Measurements from ENCODE around the gene GRM7.

The GRM7 gene

DNA sequence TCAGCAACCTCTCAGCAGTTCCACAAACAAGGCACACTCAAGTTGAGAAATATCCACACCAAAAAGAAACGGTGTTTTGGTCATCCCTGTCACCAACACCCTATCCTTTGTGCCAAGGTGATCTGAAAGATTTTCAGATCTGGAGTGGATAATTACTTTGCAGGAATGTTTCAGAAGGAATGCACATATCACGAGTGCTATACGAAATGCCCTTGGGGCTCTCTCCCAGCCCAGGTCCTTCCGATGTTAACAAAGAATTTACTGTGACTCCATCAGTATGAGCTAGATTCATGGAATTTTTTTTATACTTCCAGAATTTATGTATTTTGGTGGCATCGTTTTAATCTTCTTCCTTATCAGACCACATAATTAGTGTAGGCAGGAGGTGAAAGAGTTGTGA is 105.0 kb downstream of the GRM7 start:
- no peak for DNase-seq (ENCODE audit: low spot score)

DNA sequence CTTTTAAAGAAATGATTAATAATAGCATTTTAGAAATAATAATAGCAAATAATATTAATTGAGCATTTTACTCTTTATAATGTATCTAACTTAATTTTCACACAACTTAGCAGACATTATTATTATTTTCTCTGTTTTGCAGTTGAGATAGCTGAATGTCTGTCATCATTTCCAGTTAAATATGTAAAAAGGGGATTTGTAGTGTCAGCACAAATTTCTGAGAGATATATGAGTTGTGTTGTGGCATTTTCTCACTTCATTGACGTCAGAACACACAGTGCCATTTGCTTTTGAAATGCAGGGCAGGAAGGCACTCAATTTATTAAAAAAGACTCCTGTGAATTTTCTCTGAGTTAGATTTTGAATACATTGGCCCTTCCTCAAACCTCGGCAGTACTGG is 111.0 kb downstream of the GRM7 start:
- no peak for DNase-seq (ENCODE audit: low spot score)

DNA sequence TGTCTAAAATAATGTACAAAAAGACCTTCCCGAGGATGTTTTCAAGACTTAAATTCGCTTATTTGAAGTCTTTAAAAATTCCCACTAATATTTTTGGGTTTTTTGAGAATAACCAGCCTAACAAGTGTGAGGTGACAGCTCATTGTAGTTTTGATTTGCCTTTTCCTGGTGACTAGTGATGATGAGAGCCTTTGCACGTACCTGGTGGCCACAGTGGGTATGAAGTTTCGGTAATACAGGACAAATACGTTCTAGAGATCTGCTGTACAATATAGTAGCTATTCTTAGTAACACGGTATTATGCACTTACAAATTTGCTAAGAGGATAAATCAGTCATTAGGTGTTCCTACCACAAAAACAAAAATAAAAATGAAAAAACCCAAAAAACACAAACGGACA is 124.9 kb downstream of the GRM7 start:
- DNase-seq (ENCODE audit: low spot score): no peak

DNA sequence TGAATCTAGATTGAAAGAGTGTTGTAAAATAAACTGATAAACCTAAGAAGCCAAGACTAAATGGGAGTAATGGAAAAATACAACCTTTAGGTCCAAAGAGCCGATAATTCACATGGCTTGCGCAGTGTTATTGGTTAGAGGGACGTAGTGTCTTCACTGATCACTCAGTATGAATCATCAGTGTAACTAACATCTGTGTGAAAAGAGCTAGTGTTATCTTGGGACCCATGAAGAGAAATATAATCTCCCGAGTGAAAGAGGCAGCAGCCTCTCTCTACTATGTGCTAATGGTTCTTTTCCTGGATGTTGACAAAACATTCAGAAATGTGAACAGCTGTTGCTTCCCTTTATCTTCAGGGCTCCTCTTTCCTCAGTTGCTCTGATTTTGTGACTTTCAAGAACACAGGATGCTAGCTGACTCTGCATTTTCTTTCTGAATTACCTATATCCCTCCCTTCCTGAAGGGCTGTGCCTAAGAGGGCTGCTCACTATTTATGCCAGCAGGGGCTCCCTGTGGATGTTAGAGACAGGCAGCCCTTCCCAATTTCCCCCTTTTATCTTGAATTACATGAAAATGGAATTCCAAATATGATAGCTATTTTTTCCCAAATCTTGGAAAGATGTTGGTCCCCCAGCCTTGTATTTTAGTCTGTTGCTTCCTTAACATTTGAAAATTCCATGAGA is 128.8 kb downstream of the GRM7 start:
- no peak for DNase-seq (ENCODE audit: low spot score)

DNA sequence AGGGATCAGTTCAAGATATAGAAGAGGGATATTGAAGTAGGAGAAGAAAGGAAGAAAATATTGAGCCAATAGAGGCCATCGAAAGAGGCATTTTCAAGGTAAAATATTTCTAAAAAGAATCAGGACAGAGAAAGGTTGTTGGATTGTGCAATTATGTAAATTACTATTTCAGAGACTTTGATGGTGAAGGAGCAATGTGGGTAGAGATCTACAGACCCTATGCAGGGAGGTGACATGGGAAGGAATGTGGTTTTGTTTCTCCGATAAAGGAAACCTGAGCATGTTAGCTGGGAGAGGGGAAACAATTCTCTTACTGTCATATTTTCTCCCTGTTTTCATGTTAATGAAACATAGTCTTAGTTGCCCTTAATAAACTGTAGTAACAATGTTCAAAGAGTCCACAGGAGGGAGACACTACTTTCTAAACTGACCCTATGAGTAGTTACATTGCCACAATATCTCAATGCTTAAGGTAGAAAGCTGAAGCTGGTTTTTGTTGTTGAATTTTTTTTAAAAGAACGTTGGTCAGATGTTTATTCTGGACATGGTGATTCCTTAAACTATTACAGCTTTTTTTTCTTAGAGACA is 133.3 kb downstream of the GRM7 start:
- DNase-seq (ENCODE audit: low spot score): no peak

DNA sequence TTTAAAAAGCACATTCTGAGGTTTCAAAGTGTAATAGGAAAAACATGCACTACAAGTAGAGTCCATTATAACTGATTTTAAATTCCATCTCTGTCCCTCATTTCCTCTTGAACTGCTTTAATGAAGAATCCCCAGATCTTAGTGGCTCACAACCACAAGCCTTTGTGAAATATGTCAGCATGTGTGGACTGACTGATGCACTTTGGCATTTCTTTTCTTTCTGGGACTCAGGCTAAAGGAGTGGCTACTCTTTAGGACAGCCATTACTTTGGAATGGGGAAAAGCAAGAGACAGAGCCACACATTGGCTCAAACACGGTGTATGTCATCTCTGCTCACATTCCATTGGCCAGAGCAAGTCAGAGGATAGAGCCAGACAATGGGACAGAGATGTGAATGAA is 139.6 kb downstream of the GRM7 start:
- DNase-seq (ENCODE audit: low spot score): no peak

DNA sequence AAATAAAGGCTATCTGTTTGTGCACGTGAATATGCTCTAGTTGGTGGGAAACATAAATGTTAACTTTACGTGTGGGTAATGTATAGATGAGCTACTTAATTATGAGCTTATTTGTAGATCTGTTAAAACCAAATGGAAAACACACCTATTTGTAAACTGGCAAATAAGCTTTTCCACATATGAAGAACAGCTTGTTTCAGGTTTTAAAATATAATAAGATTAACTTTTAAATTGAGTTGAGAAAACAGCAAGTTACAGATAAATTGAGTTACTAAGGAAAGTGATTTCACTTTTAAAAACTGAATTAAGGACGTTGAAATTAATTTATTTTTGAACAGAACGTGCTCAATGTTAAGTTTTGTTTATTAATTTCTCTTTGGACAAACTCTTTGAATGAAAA is 140.5 kb downstream of the GRM7 start:
- no peak for DNase-seq (ENCODE audit: low spot score)

DNA sequence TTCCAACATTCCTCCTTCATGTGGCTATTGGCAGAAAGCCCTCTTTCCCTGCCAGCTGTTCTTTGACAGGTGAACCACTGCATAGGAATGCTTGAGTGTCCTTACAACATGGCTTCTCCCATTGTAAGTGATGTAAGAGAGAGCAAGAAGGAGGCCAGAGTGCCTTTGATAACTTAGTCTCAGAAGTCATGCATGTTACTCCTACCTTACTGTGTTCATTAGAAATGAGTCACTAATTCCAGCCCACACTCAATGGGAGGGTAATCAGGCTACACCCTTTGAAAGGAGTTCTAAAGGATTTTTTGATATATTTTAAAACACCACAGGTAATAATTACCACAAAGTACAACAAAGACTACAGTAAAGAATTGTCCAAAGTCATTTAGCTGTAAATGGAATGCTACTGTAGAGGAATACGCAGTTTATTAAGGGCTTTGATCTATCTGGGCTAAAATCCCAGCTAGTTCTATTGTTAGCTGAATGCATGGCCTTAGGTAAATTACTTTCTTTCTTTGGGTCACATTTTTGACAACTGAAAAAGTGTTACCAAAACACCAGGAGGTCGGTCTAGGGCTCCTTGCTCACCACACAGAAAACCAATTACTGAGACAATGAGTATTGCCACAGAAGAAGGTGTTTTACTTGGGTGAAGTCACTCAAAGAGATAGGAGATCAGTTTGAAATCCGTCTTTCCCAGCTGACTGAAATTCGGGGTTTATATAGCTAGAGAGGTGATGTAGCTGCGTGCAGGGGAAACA is 154.9 kb downstream of the GRM7 start:
- no peak for DNase-seq (ENCODE audit: low spot score)

DNA sequence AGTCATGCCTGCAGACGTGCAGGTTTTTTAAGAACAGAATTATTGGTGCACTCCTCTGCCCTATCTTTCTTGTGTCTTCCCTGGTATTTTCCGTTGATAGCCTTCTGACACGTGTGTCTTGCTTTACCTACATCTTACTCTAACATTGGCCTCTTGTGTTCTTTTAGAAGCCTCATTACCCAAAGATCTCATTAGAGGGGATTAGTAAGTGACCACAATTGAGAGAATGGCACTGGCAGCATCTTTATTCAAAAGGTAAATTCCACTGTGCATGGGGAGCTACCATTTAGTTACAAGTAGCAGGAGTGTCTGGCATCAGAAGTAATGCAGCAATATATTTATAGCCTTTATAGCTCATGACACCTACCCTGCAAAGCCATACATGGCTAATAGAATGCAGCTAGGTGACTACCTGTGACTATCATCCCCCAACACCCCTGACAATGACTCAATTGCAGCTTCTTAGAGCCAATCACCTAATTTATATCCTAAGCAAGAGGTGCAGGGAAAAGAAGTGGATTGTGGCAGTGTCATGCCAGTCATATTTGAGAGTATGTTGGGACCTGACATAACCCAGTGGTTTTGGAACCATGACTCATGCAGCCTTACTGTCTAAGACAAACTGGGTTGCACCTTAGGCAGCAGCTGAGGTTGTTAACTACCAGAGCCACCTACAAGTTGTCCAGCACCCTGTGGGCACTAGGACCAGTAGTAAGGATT is 164.8 kb downstream of the GRM7 start:
- DNase-seq (ENCODE audit: low spot score): no peak

DNA sequence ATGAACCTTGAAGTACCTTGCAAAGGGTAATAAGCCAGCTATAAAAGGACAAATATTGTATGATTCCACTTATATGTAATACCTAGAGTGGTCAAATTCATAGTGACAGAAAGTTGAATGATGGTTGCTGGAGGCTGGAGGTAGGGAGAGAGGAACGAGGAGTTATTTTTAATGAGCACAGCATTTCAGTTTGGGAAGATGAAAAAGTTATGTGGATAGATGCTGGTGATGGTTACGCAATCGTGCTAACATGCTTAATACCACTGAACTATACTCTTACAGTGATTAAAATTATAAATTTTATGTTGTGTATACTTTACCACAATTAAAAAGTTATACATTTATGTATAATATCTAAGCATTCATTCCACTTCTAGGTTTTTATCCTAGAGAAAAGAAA is 168.6 kb downstream of the GRM7 start:
- DNase-seq (ENCODE audit: low spot score): no peak

DNA sequence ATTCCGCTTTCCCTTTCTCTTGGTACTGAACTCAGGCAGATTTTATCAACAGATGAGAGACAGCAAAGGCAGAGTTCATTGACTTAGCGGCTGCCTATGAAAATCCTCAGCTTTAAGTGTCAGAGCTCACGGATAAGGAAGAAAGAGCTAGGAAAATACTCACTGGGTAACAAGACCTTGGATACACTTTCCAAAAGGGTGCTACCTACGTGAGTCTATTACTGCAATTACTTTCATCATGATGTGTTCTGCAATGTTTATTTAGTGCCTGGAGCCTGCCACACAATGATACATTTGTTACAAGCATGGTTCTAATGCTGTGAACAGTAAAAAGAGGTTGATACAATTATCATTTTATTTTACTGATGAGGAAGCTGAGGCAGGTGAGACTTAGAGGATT is 177.5 kb downstream of the GRM7 start:
- DNase-seq (ENCODE audit: low spot score): no peak

DNA sequence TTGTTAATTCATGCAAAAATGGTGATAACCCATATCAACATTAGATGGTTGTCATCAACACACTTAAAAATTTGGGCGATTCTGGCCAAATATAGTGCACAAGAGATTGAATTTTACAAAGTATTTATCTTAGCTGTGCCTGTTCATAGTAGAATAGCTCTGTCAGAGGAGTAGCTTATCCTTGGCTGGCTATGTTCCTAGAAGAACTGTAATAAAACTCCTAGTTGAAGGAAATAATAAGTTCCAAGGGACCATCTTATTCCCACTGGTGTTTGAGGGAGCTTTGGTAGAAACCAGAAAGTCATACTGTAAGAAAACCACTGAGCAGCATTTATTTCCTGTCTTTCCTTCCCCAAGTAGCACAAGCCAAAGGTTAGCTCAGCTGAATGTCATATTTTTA is 201.8 kb downstream of the GRM7 start:
- DNase-seq (ENCODE audit: low spot score): no peak

DNA sequence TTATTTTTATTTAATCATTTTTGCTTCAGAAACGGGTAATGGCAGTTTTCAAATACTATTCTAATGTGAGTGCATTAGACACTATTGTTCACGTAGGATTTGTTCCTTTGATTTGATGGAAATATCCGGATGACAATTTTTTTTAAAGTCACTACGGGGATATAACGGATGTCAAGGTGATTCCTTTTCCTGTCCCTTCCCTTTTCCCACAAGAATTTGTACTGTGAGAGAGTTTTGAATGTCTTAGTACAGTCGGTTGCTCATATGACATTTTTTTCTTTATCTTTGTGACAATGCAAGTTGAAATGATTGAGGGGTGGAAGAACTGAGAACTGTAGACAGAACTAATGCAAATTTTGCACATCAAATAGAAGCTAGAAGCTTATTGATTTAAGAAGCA is 209.5 kb downstream of the GRM7 start:
- DNase-seq (ENCODE audit: low spot score): no peak

DNA sequence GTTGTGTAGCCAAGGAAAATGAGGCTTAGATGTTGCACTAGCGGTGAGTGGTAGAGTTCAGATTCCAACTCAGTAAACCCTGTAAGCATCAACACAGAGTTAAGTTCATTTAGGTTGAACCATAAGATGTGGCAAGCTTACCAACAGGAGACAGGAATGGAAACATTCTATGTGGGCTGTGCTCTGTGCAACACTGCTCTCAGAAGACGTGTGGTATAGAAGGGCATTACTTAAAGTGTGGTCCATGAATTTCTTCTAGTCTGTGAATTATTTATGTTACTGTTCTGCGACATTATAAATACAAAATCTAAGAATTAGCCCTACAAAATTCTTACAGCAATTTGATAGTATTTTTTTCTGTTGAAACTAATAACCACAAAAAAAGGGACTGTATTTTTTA is 213.3 kb downstream of the GRM7 start:
- no peak for DNase-seq (ENCODE audit: low spot score)

DNA sequence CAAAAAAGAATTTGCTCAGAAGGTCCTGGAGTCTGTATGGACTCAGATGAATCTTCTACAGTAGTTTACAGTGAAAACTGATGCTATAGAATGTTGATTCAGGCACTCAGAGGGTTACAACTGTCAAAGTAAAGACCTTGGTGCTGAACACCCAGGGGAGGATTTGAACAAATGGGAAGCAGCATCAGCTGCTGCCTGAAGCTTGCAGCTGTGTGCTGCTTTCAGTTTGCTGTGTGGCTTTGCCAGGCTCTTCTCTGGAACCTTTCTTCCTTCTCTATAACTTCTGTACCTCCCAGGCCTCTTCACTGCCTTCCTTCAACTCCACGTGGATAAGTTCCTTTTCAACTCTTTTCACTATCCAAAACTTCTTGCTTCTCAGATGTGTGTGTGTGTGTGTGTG is 214.2 kb downstream of the GRM7 start:
- DNase-seq (ENCODE audit: low spot score): no peak

DNA sequence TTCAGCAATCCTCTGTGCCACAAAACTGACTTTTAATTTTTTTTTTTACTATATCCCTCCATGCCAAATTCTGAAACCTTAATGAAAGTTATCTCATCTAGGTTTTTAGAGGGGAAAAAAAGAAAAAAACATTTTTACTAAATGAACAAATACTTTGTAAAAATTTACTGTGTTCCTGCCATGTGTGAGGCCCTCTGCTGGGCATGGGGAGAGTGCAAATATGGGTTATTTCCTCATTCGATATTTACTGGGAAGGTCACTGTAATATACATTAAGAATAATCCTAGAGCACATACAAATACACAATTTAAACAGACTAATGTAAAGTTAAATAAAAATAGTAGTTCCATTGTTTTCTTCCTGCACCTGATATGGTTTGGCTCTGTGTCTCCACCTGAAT is 215.0 kb downstream of the GRM7 start:
- DNase-seq (ENCODE audit: low spot score): no peak

DNA sequence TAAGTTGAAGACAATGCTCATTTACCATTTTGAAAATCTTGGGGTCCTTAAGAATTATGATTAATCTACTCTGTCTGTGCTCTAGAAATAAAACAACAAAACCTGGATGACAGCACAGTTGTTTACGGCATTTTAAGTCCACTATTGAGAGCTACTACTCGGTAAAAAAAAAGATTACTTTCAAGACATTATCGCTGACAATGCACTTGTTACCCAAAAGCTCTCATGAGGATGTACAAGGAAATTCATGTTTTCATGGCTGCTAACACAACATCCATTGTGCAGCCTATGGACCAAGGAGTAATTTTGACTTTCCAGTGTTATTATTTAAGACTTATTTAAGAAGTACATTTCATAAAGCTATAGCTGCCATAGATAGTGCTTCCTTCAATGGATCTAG is 221.3 kb downstream of the GRM7 start:
- DNase-seq (ENCODE audit: low spot score): no peak

DNA sequence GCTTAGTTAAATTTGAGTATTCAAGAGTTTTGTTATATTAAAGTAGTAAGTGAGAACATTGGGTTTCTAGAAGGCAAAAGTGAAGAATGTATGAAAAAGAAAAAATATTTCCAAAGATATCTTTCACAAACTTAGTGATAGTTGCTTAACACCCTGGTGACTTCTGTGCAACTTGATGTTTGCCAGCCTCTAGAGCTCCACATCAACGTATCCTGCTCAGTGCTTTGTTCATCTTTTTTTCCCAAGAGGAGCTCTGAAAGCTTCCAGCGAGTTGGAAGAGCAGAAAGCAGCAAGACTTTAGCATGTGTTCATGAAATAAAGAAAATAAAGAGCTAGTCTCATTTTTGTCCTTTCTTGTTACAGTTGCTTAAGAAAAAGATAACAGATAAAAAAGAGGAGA is 225.5 kb downstream of the GRM7 start:
- DNase-seq (ENCODE audit: low spot score): no peak

DNA sequence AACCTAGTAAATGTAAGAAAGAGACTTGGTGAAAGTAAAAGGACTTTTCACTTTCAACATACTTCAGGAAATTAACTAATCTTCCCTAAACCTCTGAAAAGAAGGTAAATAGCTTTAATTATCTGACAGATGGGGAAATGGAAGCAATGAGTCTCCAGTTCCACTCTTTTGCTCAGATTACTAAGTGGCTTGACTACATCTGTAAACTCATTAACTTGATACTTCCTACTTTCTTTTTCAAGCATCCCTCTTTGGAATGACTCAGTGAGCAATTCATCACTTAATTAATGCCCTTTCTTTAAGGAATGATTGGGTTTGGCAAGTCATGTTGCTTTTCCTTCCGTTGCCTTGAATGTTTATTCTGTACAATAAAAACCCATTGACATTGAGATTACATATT is 234.2 kb downstream of the GRM7 start:
- DNase-seq (ENCODE audit: low spot score): no peak

DNA sequence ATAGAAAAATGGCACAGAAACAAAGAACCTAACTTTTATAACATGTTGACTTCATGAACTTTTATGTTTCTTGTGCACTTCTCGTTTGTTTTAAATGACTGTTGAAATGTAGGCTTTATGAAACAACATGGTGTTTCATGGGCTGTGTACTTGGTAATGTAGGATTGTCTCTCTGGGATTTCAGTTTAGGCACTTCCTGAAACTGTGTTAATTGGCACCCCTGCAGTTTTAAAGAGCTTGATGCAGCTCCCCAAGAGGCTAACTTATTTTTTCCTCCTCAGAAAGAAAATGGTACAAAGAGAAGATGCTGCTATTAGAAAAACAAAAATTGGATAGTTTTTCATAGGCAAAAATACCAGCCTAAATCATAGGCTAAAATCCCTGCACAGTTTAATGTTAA is 239.2 kb downstream of the GRM7 start:
- no peak for DNase-seq (ENCODE audit: low spot score)

DNA sequence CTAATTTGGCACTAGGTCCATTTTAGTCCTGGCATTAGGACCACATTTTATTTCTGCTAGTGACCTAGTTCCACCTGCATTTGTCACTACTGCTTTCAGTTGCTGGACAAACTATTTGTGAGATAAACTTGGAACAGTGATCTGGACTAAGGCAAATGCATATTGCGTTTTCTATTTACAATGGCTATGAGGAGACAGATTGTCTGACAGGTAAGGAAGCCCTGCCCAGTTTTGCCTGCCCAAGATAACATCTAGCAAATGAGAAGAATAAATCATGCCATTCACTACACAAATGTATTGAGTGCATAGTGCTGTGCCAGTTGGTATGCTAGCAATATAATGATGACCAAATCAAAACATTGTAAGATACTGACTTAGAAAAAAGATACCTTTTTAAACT is 245.7 kb downstream of the GRM7 start:
- DNase-seq (ENCODE audit: low spot score): no peak

DNA sequence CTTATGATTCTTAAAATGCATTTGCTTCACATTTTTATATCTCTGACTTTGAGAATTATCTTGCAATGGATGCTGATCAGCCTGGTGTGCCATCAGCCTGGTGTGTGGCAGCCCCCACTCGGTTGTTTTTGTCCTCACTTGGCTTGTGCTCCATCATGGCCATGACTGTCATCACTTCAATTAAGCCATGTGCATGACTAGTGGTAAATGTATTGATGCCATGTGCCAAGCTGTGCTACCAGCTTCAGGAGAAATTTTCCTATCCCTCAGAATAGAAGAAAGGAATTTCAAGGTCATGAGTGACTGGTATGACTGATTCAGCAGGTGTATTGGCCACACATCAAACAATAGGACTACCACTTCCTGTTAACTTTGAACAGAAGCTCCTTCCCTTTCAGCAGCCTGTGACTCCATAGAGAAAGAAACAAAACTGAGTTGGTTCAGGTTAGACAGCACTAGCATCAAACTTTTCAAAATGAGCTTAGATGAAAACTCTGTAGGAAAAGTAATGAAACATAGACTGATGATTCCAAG is 251.7 kb downstream of the GRM7 start:
- DNase-seq (ENCODE audit: low spot score): no peak
